CD4-positive, alpha-beta T cell treated with Interleukin-15 for 1 hour (primary cell): ENCODE results near the gene DCPS.
"Not testable (repeated sequence)": the region's sequence is repeated elsewhere in the genome, so short reads cannot be mapped to it uniquely, and the experiment has no call there.

Source experiments
- DNase-seq: peaks from one replicate; pipeline ENCODE4 v3.0.0-alpha.2; 2020

Gene DCPS

DNA sequence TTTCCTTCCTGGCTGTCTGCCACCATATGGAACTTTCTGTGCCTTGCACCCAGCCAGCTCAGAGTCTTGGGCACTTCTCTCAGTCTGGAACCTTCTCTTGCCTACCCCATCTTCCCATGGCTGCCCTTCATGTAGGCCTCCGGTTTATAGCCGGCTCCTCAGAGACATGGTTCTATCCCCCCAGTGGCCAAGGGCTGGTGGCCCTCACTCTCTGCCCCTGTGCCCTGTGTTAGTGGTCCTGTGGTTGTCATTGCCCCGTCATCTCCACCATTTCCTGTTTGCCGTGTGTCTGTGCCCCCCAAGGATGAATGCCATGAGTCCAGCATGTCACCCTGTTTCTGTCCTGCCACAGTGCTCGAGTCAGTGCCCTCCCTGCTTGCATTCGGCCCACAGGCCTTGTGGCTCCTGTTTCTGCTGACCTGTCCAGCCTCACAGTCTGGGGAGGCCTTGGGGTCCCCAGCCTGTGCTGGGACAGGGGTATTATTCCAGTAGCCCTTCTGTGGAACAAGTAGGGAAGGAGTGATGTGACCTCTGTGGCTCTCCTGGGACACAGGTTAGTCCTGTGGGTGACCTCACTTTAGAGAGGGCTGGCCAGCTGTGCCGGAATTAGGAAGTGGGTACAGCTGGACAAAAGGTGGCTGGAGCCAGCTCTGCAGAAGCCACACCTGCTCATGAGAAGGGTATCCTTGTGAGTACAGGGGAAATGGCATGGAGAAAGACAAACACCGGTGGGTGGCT, 82.3 kb downstream of the DCPS start:
- DNase-seq, result no peak

DNA sequence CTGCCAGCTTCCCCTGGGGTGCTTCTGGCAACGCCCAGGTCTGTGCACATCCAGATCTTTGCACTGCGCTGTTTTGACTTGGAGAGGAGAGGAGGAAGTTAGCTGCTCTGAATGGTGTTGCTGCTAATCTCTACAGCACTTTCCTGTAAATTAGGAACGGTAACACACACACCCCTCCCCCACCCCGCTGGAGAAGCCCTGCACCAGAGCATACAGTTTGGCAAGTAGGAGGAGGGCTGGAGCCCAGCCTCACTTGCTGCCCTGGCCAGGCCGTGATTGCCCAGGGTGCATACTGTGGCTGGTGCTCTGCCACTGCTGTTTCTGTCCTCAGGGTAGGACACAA, 82.8 kb downstream of the DCPS start:
- not testable (repeated sequence) for DNase-seq

- DNase-seq, result no peak
These were observed 84.0 kb downstream of the DCPS start for GRCh38 chr11:126387857-126388256.

GRCh38 chr11:126390272-126390867, 86.5 kb downstream of the DCPS start:
- DNase-seq, result no peak

DNA sequence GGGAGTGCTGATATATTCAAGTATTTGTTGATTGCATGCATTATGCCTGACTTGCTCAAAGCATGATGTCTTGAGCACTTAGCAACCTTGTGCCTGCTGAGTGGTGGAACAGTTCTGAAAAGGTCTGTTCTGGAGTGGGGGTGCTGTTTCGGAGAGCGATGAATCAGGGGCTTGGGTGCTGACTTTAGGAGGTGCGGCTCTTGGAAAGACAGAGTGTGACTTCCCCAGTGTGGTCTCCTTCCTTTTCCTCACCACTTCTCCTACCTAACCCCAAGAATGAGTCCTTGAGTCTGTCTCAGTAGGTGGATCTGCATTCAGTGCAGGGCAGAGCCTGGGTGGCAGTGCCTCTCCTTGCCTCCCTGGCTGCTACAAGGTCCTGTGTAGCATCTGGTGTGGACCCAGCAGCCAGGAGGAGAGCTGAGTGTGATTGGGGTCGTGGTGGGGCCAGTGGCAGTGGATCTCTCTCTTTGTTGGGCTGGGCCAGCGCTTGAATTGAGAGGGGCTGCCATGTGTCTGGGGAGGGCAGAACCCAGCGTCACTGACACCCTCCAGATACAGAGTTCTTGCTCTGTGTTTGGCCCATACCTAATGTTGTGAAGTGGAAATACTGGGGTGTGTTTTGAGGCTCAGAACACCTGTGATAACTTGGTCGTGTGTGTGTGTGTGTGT, 87.6 kb downstream of the DCPS start:
- no peak for DNase-seq

DNA sequence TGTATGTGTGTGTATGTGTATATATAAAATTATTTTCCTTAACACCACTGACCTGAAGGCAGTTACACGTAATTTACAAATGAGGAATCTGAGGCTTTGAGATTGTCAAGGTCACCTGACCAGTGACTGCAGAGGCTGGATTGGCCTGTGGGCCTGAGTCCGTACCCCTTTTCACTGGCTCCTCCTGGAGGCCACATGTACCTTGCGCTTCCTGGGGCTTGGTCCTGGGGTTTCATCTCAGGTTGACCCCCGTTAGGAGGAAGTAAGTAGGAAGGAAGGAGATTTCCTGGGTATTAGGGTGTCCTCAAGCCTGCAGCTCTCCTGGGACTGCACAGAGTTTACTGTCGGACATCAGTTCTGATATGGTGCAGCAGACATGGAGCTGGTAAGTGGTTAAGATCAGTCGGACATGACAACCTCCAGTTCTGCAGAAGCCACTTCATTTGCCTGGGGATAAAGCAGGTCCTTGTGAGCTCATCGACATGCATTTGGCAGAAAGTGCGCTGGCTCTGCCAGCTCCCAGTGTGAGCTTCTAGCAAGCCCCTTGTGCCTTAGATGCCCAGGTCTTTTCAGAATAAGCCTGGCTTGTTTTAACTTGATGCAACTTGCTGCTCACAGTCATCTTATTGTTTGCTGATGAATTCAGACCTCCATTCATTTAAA, 88.2 kb downstream of the DCPS start:
- peak; percentile 30 for DNase-seq

DNA sequence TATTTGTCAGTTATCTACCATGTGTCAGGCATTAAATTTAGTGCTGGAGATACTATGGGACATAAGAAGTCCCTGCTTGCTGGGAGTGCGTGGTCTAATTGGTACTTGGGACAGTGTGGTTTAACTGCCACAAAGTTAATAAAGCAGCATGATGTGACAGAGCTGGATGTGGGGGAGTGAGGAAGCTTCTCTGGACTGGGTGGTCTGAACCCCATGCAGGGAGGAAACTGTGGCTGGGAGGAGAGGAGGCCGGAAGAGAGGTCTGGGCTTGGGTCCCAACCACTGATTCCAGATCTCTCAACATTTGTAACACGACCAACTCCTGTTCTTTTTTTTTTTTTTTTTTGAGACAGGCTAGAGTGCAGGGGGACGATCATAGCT, 88.8 kb downstream of the DCPS start:
- DNase-seq, result no peak

DNA sequence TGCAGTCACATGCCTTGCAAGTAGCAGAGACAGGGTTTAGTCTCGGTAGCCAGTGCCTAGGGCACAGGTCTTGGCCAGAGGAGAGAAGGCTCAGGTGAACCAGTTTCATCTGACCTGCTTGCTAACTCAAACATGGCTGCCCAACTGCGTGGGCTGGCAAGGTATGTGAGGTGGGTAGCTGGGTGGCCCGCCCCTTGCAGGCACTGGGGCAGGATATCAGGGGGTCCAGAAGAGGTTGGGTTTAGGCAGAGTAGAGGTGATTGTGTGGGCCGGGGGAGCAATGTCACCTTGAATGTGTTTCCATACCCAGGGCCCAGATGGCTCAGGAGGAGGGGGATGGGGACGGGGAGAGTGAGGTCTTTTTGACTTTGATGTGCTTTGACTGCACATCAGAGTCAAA, 89.3 kb downstream of the DCPS start:
- no peak for DNase-seq

DNA sequence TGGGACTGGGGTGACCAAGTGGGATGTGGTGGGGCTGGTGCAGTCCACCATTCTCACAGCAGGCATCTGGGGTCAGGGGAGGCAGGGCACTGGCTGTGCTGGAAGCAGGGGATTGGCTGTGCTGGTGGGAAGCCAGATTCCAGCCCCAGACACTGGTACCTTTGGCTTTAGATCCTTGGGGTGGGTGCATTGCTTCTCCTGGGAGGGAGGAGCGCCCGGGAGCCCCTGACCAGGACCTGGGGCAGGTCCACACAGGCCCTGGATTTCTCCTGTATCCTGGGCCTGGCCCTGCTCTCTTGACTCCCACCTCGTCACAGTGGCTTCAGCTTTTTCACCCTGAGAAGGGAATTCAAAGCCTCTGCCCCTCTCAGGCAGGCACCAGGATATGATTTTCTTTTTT, 90.2 kb downstream of the DCPS start:
- no peak for DNase-seq

- not testable (repeated sequence) for DNase-seq
These were observed 90.8 kb downstream of the DCPS start for GRCh38 chr11:126394634-126395072.
